HG03280 (cell line): ENCODE results near the gene MAPT.
"Not testable (repeated sequence)": the region's sequence is repeated elsewhere in the genome, so short reads cannot be mapped to it uniquely, and the experiment has no call there.

Experiments used
- ATAC-seq: cut with Tn5 transposase; IDR thresholded peaks from one replicate; pipeline ENCODE4 v1.9.1; 2021; ENCODE audit warnings: mild to moderate bottlenecking, moderate library complexity; ENCODE audit not compliant: unreplicated experiment

Gene MAPT

DNA sequence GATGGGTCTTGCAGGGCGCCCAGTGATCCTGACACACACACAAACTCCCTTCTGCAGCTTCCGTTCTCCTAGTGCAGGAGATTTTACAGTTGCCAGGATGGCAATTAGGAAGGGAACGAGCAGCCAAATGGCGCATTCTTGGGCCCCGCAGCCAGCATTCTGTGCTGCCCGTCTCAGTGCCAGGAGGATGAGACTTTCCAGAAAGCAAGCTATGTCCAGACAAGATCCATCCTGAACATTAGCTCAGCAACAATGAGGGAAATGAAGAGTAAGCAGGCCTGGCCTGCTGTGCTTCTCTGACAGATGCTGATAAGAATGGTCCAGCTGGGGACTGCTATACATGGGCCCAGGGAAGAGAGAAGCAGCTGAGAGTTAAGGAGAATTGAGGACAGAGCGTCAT lies 33.2 kb upstream of the MAPT start:
- no peak for ATAC-seq

GRCh38 chr17:45862127-45862526 lies 32.2 kb upstream of the MAPT start:
- ATAC-seq, result not testable (repeated sequence)

GRCh38 chr17:45863857-45864654 lies 30.3 kb upstream of the MAPT start:
- ATAC-seq, result no peak

- ATAC-seq, result no peak
Observed at GRCh38 chr17:45867171-45867570, 27.2 kb upstream of the MAPT start.

DNA sequence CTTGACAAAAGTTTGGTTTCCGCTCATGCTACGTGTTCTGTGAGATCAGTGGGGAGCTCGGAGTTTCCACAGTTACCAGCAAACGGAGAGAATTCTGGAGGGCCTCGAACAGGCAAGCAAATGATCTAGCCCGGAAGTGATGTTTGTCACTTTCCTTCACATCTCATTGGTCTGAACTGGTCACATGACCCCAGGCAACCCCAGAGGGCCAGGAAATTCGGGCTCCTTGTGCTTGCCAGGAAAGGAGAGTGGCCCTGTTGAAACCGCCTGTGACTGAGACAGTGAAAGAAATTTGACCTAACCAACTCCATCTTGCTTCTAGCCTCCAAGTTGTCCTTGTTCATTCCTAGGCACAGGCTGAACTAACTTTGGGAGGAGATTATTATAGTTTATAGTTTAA lies 26.7 kb upstream of the MAPT start:
- ATAC-seq, result no peak

DNA sequence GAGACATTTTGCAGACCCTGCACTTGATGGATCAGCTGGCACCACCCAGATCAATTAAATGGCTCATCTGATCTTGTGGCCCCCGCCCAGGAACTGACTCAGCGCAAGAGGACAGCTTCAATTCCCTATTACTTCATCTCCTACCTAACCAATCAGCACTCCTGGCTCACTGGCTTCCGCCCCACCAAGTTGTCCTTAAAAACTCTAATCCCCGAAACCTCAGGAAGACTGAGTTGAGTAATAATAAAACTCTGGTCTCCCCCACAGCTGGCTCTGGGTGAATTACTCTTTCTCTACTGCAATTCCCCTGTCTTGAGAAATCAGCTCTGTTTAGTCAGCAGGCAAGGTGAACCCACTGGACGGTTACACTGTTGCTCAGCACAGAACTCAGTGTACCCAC lies 26.1 kb upstream of the MAPT start:
- no peak for ATAC-seq

- ATAC-seq, result no peak
Observed at GRCh38 chr17:45869676-45870341, 24.5 kb upstream of the MAPT start.

DNA sequence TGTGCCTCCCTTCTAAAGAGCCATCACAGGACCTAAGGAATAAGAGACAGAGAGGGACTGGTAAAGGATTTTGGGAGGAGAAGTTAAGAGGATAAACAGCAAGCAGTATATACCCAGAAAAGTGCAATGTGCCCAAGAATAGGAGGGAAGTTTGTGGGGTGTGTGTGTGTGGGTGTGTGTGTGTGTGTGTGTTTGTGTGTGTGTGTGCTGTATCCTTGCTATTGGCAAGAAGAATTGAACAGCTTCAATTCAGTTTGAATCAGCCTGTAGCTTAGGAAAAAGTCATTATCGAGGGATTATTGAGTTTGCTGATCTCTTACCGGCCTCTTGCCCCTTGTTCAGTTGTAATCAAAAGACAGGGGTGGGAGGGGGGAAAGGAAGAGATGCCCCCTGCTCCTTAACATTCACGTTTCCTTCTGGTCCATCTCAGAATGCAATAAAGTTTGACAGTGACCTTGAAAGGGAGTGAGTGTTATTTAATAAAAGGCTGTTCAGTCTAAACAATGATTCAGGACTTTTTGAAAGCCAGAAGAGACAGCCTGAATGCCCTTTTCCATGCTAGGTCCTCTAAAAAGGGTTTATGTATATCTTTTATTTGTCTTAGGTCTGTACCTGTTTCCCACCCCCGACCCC lies 23.9 kb upstream of the MAPT start:
- ATAC-seq, result no peak

- ATAC-seq, result no peak
Observed at GRCh38 chr17:45871718-45872117, 22.6 kb upstream of the MAPT start.

DNA sequence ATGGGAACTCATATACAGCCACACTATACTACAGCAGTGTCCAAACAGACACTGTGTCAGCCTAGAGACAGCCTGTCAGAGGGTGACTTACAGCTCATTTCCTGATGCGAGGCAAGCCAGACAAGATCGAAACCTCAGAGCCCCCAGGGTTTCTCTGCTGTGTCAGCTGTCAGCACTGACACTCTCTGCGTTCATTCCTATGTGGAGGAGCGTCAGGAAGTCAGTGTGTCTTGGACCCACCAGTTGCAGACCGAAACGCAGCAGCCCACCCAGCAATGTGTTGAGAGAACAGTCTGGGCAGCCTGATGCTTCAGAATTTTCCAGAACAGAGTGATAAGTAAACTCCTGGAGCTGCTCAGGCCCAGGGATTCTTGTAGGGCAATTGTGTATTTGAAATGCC lies 20.6 kb upstream of the MAPT start:
- ATAC-seq, result no peak

DNA sequence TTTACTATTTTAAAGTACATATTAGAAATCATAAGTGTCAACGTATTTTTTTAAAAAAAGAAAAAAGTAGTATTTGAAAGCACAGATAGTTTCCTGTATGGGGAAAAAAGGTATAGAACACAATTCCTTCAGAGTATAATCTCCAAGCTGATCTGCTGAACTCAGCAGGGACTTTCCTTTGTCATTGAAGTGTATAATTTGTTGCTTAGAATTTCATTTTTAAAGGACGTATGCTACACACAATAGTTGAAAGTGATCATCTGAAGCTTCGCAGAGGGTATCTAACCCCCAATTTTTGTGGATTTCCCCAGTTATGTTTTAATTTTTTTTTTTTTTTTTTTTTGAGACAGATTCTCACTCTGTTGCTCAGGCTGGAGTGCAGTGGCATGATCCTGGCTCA lies 20.2 kb upstream of the MAPT start:
- no peak for ATAC-seq

DNA sequence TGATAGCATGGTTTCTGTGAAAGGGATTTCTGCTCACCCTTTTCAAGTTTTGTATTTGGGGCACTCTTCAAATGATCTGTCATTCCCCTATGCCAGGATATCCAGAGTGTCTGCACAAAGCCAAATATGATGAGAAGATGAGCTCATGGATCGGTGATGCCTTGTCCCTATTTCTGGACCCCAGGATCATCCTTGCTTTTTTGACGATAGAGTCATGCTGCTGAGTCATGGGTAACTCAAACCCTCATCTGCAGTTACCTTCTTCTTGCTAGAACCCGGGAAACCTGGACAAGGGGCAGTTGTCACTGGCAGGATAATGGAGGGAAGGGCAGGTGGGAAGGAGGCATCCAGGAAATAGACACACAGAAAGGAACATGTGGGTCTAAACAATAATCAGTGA lies 17.8 kb upstream of the MAPT start:
- ATAC-seq, result no peak

GRCh38 chr17:45877467-45877866 lies 16.9 kb upstream of the MAPT start:
- no peak for ATAC-seq

GRCh38 chr17:45883063-45883462 lies 11.3 kb upstream of the MAPT start:
- ATAC-seq, result no peak

DNA sequence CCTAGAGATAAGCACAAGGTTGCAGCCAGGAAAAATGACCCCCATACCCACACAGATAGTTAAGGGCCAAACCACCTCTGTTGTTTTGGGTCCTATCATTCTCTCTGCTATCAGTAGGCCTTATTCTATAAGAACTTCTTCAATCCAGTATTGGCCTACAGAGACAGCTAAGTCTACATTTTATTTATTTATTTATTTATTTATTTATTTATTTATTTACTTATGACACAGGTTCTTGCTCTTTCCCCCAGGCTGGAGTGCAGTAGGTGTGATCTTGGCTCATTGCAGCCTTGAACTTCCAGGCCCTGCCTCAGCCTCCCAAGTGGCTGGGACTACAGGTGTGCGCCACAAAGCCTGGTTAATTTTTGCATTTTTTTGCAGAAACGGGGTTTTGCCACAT lies 7.5 kb upstream of the MAPT start:
- ATAC-seq, result no peak

DNA sequence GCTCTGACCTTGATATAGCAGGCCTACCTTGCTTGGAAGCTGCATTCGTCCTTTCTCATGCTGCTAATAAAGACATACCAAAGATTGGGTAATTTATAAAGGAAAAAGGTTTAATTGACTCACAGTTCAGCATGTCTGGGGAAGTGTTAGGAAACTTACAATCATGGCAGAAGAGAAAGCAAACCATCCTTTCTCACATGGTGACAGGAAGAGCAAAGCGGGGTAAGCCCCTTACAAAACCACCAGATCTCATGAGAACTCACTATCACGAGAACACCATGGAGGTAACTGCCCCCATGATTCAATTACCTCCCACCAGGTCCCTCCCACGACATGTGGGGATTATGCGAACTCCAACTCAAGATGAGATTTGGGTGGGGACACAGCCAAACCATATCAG lies 6.0 kb upstream of the MAPT start:
- no peak for ATAC-seq

DNA sequence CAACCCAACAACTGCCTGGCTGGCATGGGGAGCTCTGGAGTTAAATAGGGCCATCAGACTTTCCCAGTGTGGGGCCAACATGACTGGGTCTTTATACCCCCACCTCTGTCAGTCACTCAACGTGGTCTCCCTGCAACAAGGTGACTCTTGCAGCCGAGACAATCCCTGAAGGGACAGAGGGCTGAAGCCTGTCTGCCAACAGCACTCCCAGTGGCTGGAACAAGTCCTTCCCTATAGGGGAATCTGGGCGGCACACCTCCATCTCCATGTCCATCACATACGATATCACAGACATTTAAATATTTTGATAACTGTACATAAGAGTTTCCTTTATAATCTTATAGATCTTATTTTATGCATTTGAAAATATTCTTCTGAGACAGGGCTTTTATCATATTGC lies 4.8 kb upstream of the MAPT start:
- no peak for ATAC-seq

DNA sequence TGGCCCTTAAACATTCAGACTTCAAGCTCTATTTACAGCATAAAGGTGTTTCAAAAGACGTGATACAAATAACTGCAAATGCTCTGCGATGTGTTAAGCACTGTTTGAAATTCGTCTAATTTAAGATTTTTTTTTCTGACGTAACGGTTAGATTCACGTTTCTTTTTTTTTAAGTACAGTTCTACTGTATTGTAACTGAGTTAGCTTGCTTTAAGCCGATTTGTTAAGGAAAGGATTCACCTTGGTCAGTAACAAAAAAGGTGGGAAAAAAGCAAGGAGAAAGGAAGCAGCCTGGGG lies 681 bp upstream of the MAPT start:
- no peak for ATAC-seq

GRCh38 chr17:45895304-45895968 lies 1.1 kb downstream of the MAPT start:
- no peak for ATAC-seq

GRCh38 chr17:45895969-45896785 lies 1.8 kb downstream of the MAPT start:
- no peak for ATAC-seq
